Amniotic epithelial cell (primary cell): Measurements from ENCODE around the gene SECISBP2L.
A peak's percentile ranks its signal among the peaks of the same experiment; 100 is the strongest.

ENCODE experiments used
- DNase-seq: peaks from one replicate; pipeline ENCODE4 v3.0.0-alpha.2; 2010; ENCODE audit warnings: low read depth

The SECISBP2L gene

DNA sequence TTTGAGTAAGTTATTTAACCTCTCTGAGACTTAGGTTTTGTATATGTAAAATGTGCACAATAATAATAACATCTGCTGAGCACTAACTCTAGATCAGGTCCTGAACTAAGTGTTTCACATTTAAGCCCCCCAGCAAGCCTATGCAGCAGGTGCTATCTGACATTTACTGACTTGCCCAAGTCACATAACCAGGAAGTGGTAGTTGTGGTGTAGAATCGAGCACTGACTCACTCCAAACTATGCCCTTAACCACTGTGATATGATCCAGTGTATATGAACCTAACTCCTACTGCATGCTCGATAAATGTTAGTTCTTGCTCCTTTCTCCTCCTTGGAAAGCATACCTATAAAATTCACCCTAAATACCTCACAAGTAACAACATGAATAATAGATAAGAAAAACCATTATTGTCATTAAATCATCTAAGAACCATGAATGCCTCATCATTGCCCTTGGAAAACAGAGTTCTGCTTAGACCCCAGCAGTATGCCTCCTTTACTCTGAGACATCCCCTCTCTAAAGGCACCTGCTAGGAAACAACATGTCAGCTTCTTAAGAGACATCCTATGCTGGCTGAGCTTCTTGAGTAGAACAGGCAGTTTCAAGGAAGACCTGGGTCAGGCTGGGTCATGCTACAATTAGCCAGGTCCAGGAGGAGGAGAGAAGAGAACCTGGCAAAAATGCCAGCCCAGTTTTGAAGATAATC lies 79.5 kb downstream of the SECISBP2L start:
- peak; percentile 73 for DNase-seq

DNA sequence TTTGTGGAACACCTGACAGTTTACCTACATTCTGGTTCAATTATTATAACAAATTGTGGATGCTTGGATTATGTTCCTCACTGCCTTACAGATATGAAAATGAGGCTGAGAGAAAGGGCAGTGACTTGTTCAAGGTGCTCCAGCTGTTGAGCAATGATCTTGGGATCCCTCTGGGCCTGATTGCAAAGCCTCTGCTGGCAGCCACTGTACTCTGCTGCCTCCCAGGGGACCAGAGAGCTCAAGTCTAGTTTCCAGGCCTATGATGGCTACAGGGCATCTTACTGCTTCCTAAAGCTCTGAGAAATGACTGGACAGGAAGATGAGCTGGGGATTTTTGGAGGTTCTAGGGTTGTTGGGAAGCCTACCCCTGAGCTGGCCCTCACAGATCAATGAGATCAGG lies 80.3 kb downstream of the SECISBP2L start:
- peak; percentile 78 for DNase-seq

DNA sequence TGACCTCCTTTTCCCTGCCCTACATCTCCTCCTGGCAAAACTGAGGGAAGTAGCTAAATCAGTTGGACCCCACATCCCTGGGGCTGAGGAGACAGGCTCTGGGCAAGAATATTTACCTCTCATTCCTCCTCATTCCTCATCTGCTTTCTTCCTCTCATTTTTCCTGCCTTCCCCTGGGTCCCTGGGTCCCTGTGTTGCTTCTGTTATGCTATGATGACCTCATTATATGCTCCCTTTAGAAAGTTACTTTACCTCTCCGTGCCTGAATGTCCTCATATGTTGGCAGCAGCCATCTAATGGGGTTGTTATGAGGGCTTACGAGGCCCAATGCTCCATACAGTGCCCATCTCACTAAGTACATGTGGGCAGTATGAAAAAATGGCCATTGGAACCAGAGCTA lies 81.3 kb downstream of the SECISBP2L start:
- no peak for DNase-seq

DNA sequence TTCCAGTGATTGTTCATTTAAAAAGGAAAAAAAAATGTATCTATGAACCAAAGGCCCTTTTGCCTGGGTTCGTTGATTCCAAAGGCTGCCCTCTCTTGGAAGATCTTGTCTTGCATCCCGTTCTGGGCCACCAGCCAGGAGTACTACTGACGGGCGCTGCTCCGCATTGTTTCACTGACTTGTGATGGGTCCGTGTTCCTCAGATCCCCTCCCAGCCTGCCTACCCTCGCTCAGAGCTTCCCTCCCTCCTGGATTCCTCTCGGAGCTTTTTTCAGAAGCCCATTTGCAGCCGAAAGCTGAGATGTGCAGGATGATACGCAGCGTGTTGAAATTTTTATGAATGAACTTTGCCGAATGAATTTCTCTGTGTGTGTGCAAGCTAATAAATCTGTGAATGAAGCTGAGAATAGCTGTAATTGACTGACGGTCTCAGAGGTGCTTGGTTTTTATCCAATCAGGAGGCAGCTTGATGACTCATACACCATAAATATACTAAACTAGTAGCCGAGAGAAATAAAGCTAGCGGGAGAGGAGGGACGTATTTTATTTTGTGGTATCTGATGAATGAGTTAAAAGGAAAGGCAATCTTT lies 82.6 kb downstream of the SECISBP2L start, which contains the start of gene SHC4:
SHC4 (minus strand) TSS at position 396 of the 590 bp plus-strand sequence. CDS start 904 bp downstream, outside the sequence.
- DNase-seq: peak; percentile 83

DNA sequence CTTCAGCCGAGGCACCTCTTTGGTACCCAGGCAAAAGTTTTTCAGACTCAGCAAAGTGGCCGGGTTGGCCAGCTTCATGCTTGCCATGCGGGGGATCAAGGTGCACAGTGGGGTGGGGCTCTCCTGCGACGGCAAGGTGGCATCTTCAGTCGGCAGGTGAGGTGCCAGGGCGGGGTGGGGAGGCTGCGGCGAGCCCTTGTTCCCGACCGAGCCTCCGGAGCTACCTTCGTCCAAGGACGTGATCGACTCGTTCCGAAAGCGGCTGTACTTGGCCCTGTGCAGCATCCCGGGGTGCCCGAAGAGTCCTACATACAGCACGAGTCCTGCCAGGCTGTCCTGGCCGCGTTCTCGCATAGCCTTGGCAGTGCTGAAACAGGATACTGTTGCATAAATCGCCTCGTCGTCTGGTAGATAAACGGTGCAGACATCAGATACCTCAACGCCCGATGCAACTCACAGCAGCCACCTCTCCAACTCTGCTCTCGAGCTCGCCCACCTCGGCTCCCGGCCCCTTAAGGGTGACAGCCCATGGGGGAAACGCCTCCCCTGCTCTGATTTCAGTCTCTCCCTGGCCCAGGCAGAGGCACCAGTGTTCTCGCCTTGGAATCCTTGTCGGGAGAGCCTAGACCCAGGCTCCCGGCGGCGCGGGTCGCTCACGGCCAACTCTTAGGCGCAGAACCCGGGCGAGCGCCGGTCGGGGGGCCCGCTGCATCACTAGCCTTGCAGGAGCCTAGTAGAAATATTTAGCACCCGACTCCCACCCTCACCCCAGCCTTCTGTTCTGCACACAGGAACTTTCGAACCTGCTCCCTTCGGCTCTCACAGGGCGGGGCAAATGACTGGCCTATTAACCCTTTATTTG lies 83.4 kb downstream of the SECISBP2L start:
- DNase-seq: peak; percentile 67

DNA sequence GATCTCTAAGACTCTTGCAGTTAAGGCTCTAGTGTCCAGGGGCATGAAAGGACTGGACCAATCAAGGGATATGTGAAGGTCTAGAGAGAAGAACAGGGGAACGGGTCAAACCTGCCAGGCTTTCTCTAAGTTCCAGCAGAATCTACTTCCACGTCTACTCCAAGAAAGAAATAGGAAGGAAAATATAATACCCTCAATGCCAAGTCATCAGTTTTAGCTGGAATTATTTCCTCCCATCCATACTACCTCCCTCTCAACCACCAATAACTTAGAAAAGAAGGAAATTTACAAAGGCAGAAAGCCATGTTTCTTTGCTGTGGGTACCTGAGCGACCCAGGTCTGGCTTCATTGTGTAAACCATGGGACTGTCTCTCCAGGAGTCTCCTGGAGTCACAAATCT lies 90.3 kb downstream of the SECISBP2L start:
- DNase-seq: no peak

DNA sequence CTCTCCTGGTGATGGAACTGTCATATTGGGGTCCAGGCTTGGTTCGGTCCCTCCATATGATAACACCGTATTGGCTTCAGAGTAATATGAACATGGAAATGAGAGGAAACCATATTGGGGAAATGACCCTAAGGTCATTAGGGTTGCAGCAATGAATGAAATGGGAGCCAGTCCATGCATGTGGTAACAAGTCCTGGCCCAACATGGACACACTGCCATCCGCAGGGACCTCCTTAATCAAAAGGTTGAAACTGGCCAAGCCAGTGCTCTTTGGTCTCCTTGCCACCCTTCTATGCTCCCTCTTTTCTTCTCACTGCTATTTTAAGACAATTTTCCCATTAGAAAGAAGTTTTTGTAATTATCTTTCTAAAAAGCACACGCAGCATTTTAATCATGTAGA lies 90.9 kb downstream of the SECISBP2L start:
- no peak for DNase-seq

DNA sequence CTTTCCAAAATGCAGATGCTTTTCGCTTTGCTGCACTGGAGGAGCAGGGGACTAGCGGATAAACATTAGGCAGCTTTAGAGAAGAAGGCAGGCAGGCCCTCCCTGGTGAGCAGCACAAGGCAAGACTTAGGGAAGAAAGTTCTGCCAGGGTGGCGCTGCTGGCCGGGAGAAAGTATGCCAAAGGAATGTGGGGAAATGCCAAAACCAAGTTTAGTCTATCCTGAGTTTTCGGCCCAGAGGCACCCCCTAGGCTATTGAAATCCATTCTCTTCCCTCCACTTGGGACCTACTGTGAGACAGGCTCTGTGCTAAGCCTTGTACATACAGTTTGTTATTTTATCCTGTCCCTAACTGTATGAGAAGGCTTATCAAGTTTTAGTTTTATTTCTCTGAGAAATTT lies 91.7 kb downstream of the SECISBP2L start:
- DNase-seq: peak; percentile 18

DNA sequence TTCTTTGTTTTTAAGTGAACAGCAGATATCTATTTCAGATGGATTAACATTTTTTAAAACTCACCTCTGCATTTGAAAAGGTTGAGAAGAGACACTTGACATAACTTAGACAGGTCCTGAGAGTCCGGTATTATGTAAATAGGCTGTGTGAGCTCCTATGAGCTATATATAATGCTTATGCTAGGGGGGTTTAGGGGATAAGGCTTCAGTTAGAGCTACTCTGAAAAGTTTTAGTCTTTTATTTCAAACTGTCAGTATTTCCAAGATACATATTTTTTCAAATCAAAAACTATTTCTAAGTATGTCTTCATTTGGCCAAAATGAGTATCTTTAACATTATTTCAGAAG lies 99.4 kb downstream of the SECISBP2L start:
- no peak for DNase-seq

DNA sequence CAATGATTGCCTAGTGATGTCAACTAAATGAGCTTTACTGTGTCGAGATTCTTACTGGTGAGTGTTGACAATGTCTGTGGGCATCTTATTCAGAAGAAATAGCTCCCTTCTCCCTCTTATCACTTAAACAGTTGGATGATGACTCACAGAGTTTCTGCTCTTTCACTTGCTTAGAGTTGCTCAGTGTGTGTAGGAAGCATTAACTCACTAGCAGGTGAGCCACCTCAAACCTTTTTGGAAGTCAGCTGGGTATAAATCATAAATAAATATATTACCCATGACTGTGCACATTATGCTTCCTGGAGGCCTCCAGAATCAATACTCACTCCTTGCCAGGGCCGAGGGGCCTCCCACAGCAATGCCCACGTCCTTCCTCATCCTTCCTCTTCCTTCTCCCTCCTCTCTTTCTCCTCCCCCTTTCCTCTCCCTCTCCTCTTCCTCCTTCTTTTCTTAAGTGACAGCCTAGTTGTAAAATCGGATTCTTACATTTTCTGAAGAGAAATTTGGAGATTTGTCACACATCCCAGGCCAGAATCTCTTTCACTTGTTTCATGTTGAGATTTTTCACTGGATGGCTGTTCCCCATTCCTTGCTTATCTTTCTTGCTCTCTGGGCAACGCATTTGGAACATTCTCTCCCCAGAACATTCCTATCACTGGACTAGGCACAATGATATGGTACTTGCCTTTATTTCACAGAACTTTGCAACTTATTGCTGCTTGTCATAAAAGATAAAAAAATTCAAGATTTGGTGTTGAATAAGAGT lies 100.0 kb downstream of the SECISBP2L start:
- peak; percentile 89 for DNase-seq

DNA sequence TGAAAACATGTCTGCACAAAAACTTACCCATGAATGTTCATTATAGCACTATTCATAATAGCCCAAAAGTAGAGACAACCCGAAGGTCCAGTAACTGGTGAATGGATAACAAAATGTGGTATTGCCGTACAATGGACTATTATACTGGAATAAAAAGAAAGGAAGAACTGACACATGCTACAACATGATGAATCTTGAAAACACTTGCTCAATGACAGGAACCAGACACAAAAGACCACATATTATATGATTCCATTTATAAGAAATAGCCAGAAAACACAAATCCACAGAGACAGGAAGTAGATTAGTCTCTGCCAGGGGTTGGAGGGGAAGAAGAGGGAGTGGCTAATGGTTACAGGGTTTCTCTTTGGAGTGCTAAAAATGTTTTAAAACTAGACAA lies 100.9 kb downstream of the SECISBP2L start:
- no peak for DNase-seq

DNA sequence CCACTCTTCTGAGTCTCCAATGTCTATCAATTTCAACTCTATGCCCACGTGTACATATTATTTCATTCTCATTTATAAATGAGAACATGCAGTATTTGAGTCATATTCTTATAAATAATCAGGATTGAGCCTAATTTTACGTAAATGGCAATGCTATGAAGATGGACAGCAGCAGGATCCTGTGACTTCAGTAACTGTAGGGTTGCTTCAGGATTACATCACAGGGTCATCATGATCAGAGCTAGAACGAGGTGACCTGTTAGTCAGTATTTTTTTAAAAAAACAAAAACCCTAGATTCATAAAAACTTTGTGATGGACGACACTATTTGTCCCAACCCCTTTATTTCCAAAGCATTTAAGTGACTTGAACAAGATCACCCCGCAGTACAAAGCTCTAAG lies 104.3 kb downstream of the SECISBP2L start:
- no peak for DNase-seq

DNA sequence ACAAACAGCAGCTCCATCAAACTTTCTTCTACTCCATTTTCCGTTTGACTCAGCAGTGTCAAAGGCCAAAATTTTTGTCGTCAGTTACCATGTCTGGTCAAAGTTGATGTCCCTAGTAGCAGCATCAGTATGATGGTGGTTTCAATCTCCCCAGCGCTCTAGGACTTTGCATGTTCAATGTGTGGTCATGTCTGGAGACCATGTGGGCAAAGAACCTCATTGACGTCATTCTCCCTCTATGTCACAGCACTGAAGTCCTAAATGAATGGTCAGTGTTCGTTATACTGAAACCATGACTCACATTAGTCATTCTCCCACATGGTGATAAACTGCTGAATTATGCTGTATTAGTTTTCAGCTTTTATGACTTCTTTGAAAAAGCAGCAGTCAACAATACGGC lies 105.7 kb downstream of the SECISBP2L start:
- DNase-seq: peak; percentile 97

DNA sequence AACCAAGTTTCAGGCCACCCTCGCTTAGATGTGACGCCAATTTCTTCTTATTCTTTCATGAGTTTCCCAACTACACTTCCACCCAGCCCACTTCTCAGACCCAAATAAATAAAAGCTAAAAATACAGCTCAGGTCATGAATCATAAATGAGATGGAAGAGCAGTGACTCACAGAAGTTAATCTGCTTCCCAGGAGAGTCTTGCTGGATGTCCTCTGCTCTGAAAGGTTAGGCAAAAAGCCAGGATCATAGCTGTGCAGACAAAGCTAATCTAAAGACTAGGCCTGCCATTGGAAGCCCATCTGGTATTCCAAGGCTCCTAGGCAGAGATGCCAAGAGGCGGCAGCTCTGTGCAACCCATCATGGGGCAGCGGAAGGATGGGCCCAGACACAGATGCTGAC lies 106.6 kb downstream of the SECISBP2L start:
- peak; percentile 97 for DNase-seq
